CD4-positive, alpha-beta T cell treated with Interleukin-4 for 4 hours (primary cell): ENCODE measurements around the gene PPP1R27.

ENCODE experiments used
- DNase-seq: peaks from one replicate; pipeline ENCODE4 v3.0.0-alpha.2; 2020

PPP1R27 gene

DNA sequence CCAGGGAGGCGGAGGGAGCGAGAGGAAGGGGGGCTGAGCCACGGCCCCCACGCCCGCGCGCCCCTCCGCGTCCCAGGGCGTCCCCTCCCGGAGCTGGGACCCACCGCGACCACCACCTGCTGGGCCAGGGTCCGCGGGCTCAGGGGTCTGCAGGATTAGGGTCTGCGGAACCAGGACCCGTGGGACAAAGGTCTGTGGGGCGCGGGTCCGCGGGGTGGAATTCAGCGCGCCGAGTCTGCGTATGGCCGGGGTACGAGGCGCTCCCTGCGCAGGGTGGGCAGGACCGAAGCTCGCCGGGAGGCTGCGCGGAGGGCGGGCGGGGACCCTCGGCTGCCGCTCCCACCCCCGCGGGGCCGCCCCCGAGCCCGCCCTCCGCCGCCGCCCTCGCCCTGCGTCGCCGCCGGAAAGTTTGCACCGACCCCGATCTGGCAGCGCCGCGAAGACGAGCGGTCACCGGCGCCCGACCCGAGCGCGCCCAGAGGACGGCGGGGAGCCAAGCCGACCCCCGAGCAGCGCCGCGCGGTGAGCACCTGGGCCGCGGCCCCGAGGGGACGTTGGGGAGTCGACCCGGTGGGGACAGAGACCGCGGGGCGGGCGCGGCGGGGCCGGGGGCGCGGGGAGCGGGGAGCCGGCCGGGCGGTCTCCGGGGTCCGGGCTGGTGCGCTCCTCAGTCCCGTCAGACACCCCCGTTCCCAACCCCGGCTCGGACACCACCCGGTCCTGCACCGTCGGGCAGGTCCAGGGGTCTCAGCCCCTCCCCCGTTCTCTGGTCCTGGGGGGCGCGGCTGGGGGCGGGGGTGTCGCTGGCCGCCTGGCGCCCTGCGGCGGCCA is 30.9 kb downstream of the PPP1R27 start, which contains the start of gene GCGR:
Gene GCGR (plus strand): TSS at position 423 of the 831 bp plus-strand sequence. CDS start 4,869 bp downstream, outside the sequence.
- DNase-seq = no peak

GRCh38 chr17:81802856-81803643 is 31.8 kb downstream of the PPP1R27 start:
- no peak for DNase-seq

DNA sequence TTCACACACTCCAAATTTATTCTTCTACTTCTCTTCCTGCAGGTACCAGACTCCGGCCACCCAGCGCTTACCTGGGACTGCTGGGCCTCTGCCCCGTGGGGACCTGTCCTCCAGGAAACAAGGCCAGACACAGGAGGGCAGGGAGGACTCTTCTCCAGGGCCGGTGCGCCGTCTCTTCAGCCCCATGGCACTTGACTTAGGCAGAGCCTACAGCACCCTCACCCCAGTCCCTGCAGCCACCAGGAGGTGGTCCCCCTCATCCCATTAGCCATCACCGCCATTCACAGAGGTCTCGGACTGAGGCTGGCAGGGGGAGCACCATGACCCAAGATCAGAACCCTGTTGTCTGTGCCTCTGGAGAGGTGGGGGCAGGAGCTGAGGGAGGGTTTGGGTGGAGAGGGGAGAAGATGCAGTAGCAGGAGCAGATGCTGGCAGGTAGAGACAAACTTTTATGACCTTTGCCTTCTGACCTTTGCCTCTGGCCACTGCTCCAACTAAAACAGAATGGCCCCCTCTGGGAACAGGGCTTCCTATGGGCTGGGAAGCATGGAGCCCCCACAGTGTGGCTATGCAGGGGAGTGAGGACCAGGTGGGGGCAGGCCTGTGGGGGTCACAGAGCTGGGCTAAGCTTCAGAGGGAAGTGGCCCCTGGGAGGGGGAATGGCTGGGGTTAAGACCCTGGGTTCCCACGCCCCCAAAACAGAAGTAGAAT is 32.6 kb downstream of the PPP1R27 start:
- no peak for DNase-seq

- DNase-seq = no peak
These were observed 33.5 kb downstream of the PPP1R27 start for GRCh38 chr17:81801327-81801726.

DNA sequence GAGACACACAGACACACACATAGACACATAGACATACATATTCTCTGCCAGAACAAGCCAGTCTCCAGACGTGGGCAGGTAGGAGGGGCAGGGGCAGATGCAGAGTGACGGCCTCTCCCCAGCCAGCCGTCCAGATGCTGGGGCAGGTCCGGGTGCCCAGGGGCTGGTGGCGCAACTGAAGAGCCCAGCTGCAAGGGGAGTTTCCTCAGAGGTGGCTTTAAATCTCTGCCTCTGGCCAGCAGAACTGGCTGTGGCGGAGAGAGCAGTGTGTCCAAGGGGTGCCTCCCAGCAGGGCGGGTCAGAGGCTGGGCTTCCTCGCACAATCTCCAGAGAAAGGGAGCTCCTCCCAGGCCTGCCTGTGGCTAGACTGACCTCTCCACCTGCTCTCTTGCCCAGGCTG is 40.3 kb downstream of the PPP1R27 start:
- no peak for DNase-seq

DNA sequence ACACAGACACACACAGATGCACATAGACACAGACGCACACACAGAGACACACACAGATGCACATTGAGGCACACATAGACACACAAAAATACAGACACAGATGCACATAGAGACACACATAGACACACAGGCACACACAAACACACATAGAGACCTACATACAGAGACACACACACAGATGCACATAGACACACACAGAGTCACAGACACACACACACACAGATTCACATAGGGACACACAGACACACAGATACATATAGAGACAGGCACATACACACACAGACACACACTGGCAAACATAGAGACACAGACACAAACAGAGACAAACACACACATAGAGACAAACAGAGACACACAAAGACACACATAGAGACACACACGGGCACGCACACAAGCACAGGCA is 40.8 kb downstream of the PPP1R27 start:
- no peak for DNase-seq

- DNase-seq = no peak
These were observed 41.9 kb downstream of the PPP1R27 start for GRCh38 chr17:81792675-81793615.
